Measurements from ENCODE around the gene SRSF5.
"Not testable (repeated sequence)": the region's sequence is repeated elsewhere in the genome, so short reads cannot be mapped to it uniquely, and the experiment has no call there.

DNA sequence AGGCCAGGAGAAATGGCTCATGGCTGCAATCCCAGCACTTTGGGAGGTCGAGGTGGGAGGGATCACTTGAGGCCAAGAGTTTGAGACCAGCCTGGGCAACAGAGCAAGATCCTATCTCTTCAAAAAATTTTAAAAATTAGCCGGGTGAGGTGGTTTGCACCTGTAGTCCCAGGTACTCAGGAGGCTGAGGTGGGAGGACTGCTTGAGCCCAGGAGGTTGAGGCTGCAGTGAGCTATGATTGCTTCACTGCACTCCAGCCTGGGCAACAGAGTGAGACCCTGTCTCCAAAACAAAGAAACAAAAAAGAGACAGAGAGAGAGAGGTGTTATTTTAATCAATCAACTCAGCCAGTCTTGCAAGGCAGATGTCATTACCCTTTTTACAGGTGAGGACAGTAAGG lies 48.3 kb upstream of the SRSF5 start:
- TF ChIP-seq, protein P1, sequence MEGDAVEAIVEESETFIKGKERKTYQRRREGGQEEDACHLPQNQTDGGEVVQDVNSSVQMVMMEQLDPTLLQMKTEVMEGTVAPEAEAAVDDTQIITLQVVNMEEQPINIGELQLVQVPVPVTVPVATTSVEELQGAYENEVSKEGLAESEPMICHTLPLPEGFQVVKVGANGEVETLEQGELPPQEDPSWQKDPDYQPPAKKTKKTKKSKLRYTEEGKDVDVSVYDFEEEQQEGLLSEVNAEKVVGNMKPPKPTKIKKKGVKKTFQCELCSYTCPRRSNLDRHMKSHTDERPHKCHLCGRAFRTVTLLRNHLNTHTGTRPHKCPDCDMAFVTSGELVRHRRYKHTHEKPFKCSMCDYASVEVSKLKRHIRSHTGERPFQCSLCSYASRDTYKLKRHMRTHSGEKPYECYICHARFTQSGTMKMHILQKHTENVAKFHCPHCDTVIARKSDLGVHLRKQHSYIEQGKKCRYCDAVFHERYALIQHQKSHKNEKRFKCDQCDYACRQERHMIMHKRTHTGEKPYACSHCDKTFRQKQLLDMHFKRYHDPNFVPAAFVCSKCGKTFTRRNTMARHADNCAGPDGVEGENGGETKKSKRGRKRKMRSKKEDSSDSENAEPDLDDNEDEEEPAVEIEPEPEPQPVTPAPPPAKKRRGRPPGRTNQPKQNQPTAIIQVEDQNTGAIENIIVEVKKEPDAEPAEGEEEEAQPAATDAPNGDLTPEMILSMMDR (conservative IDR thresholded peaks at IDR 0.05) = not testable (repeated sequence)
- not testable (repeated sequence) for TF ChIP-seq EZH2 (IDR thresholded peaks at IDR 0.05; ENCODE audit: low read depth)
